BLaER1 treated with 17β-estradiol and CSF1 and Interleukin-3, amounts not matched to agents 10 nM and 100 nM (cell line): ENCODE data around the gene NUCKS1.
"Not testable (repeated sequence)": the region's sequence is repeated elsewhere in the genome, so short reads cannot be mapped to it uniquely, and the experiment has no call there.

ENCODE experiments used
- H3K27ac ChIP-seq, 11 experiments: shearing (Covaris generic); formaldehyde crosslinking; 2 replicates each; pipeline ENCODE4 v1.8.1; 2022
- H3K27me3 ChIP-seq, 11 experiments: shearing (Covaris generic); formaldehyde crosslinking; 2 replicates each; pipeline ENCODE4 v1.8.1; 2022
- H3K36me3 ChIP-seq, 11 experiments: shearing (Covaris generic); formaldehyde crosslinking; 2 replicates each; pipeline ENCODE4 v1.8.1; 2022
- H3K4me1 ChIP-seq, 10 experiments: shearing (Covaris generic); formaldehyde crosslinking; 2 replicates each; pipeline ENCODE4 v1.8.1; 2022
- H3K4me2 ChIP-seq, 11 experiments: shearing (Covaris generic); formaldehyde crosslinking; 2 replicates each; pipeline ENCODE4 v1.8.1; 2022
- H3K4me3 ChIP-seq, 10 experiments: shearing (Covaris generic); formaldehyde crosslinking; 2 replicates each; pipeline ENCODE4 v1.8.1; 2022
- H3K9ac ChIP-seq, 11 experiments: shearing (Covaris generic); formaldehyde crosslinking; 2 replicates each; pipeline ENCODE4 v1.8.1; 2022
- H3K9me3 ChIP-seq, 11 experiments: shearing (Covaris generic); formaldehyde crosslinking; replicated peaks in 1 of 11; 2 replicates each; pipeline ENCODE4 v1.8.1; 2022
- H4K20me1 ChIP-seq, 11 experiments: shearing (Covaris generic); formaldehyde crosslinking; 2 replicates each; pipeline ENCODE4 v1.8.1; 2022
- Cebpa-rat ChIP-seq, 11 experiments: shearing (Covaris generic); IDR thresholded peaks; 2 replicates each; pipeline ENCODE4 v1.8.1; 2022

The NUCKS1 gene

GRCh38 chr1:205729945-205730610, 19.9 kb downstream of the NUCKS1 start:
- Histone ChIP-seq H3K4me2 (no peak overlapping the region), H3K27ac (no peak overlapping the region), H3K9me3 (no peaks in the 10 kb centered on the region), H4K20me1 (peaks cover 68 to 100% (median 96%) of the 10 kb centered on the region in 11 experiments), H3K4me3 (no peak overlapping the region), H3K27me3 (no peaks in the 10 kb centered on the region), H3K4me1 (peaks cover 0 to 7% (median 0%) of the 10 kb centered on the region in 10 experiments; a peak in 2 of 20 replicates), H3K36me3 (peaks cover 64 to 100% (median 85%) of the 10 kb centered on the region in 11 experiments), H3K9ac (no peak overlapping the region)
- no peak for TF ChIP-seq Cebpa-rat (IDR thresholded peaks at IDR 0.05)

DNA sequence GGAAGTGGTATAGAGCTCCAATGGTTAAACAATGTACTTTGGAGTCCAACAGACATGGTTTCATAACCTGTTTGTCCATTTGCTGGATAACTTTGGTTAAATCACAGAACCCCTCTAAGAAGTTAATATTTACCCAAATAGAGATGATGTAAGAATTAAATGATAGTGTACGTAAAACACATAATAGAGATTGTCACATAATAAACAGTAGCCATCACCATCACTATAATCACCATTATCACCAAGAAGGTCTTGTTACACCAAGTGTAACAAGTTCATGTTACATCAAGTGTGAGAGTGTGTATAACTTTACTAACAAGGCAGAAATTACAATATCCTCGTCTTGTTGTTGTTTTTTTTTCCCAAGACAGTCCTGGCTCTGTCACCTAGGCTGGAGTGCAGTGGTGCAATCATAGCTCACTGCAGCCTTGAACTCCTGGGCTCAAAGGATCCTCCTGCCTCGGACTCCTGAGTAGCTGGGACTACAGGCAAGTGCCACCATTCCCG, 23.3 kb downstream of the NUCKS1 start:
- Histone ChIP-seq H4K20me1 (peaks cover 43 to 99% (median 89%) of the 10 kb centered on the region in 11 experiments), H3K9me3 (no peaks in the 10 kb centered on the region), H3K9ac (no peak overlapping the region), H3K27ac (no peak overlapping the region), H3K36me3 (peaks cover 90 to 100% (median 95%) of the 10 kb centered on the region in 11 experiments), H3K27me3 (no peaks in the 10 kb centered on the region), H3K4me1 (peaks cover 0 to 4% (median 0%) of the 10 kb centered on the region in 10 experiments; a peak in 1 of 20 replicates), H3K4me3 (no peak overlapping the region), H3K4me2 (no peak overlapping the region)
- TF ChIP-seq Cebpa-rat (IDR thresholded peaks at IDR 0.05): no peak

- H3K4me2 ChIP-seq: no peak overlapping the region
- peaks cover 0 to 4% (median 0%) of the 10 kb centered on the region in 10 experiments; a peak in 1 of 20 replicates for H3K4me1 ChIP-seq
- no peak overlapping the region for H3K9ac ChIP-seq
- H3K9me3 ChIP-seq: no peaks in the 10 kb centered on the region
- H4K20me1 ChIP-seq: peaks cover 39 to 94% (median 80%) of the 10 kb centered on the region in 11 experiments
- no peaks in the 10 kb centered on the region for H3K27me3 ChIP-seq
- no peak overlapping the region for H3K27ac ChIP-seq
- no peak for TF ChIP-seq Cebpa-rat (IDR thresholded peaks at IDR 0.05)
- peaks cover 93 to 100% (median 97%) of the 10 kb centered on the region in 11 experiments for H3K36me3 ChIP-seq
- no peak overlapping the region for H3K4me3 ChIP-seq
Observed at GRCh38 chr1:205725514-205725913, 24.5 kb downstream of the NUCKS1 start.

DNA sequence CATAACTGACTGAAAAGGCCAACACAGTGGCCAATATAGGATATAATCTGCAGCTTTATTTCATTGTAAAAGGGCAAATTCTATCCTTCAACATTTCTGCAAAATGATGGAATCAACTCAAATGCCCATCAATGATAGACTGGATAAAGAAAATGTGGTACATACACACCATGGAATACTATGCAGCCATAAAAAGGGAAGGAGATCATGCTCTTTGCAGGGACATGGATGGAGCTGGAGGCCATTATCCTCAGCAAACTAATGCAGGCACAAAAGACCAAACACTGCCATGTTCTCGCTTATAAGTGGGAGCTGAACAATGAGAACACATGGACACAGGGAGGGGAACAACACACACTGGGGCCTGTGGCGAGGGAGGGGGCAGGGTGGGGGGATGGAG, 29.2 kb downstream of the NUCKS1 start:
- H3K9me3 ChIP-seq, H3K27me3 ChIP-seq, H3K4me3 ChIP-seq, H3K9ac ChIP-seq, H3K4me2 ChIP-seq, H3K27ac ChIP-seq: not testable (repeated sequence)
- Histone ChIP-seq H3K36me3 (peaks cover 85 to 100% (median 100%) of the 10 kb centered on the region in 11 experiments), H4K20me1 (peaks cover 25 to 83% (median 49%) of the 10 kb centered on the region in 11 experiments; a peak in 21 of 22 replicates), H3K4me1 (peaks cover 0 to 20% (median under 1%) of the 10 kb centered on the region in 10 experiments; a peak in 8 of 20 replicates)

- no peaks in the 10 kb centered on the region for H3K27me3 ChIP-seq
- no peak overlapping the region for H3K4me2 ChIP-seq
- H3K9ac ChIP-seq: no peak overlapping the region
- no peaks in the 10 kb centered on the region for H3K9me3 ChIP-seq
- H4K20me1 ChIP-seq: peaks cover 17 to 81% (median 43%) of the 10 kb centered on the region in 11 experiments; a peak in 20 of 22 replicates
- peaks cover 85 to 100% (median 100%) of the 10 kb centered on the region in 11 experiments for H3K36me3 ChIP-seq
- H3K4me1 ChIP-seq: peaks cover 0 to 22% (median 3%) of the 10 kb centered on the region in 10 experiments; a peak in 8 of 20 replicates
- TF ChIP-seq Cebpa-rat (IDR thresholded peaks at IDR 0.05): no peak
- no peak overlapping the region for H3K27ac ChIP-seq
- H3K4me3 ChIP-seq: no peak overlapping the region
Observed at GRCh38 chr1:205719762-205720161, 30.2 kb downstream of the NUCKS1 start.

DNA sequence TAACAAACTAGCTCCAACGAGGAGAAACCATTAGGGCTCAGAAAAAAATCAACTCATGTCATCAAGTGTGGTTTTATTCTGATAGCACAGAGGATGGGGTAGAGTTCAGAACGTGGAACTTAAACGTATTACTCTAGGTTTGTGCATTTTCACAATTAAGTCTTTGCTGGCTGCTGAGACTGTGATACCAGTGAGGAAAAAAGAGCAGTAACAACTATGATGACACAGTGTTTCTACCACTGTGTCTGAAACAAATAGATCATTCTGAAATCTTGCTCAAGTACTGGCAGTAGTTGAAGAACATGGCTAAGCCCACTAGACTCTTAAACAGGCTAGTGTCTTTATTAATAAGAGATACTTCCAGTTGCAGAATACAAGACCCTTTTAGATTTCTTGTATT, 31.0 kb downstream of the NUCKS1 start:
- peaks cover 0 to 22% (median 3%) of the 10 kb centered on the region in 10 experiments; a peak in 8 of 20 replicates for H3K4me1 ChIP-seq
- H3K27me3 ChIP-seq: no peaks in the 10 kb centered on the region
- no peaks in the 10 kb centered on the region for H3K9me3 ChIP-seq
- no peak overlapping the region for H3K27ac ChIP-seq
- H4K20me1 ChIP-seq: peaks cover 10 to 81% (median 36%) of the 10 kb centered on the region in 11 experiments; a peak in 18 of 22 replicates
- TF ChIP-seq Cebpa-rat (IDR thresholded peaks at IDR 0.05): no peak
- no peak overlapping the region for H3K9ac ChIP-seq
- H3K4me2 ChIP-seq: no peak overlapping the region
- H3K36me3 ChIP-seq: peaks cover 80 to 100% (median 98%) of the 10 kb centered on the region in 11 experiments
- H3K4me3 ChIP-seq: no peak overlapping the region

DNA sequence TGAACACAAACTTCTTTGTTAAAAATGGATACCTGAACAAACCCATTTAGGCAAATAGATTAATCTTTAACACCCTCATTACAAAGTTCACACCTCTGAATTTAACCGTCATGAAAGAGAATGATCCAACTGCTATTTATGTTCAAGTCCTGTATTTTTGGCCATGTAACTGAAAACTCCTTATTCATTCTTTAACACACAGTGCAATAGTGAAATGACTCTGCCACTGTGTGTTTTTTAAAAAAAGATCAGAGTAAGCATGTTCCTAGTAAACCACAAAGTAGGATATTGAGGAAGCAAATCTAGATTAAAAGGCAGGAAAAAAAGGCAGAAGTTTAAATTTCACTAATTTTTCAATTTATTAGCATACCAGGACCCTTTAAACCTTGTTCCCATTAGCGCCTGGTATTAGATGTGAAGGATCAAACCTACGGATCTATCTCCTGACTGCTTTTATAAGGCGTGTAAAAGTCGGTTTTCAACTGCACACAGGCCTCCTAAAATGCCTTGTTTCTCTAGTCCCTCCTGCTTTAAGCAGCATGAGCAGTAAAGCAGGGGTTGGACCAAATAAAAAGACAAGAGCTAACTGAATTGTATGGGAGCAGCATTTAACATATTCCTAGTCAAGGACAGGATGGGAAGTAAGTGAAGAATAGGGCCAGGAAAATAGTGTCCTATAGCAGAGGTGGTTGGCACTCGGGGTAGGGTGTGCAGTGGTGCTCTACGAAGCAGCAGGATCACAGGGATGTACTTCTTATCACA, 33.4 kb downstream of the NUCKS1 start:
- TF ChIP-seq Cebpa-rat (IDR thresholded peaks at IDR 0.05): no peak
- Histone ChIP-seq H3K4me3 (no peak overlapping the region), H3K36me3 (peaks cover 56 to 96% (median 74%) of the 10 kb centered on the region in 11 experiments), H4K20me1 (peaks cover 0 to 74% (median 29%) of the 10 kb centered on the region in 11 experiments; a peak in 18 of 22 replicates), H3K4me1 (peaks cover 0 to 22% (median 3%) of the 10 kb centered on the region in 10 experiments; a peak in 10 of 20 replicates), H3K4me2 (peak overlapping the region in 3 of 11 experiments; percentile 36 to 59 (median 58); a peak in 6 of 22 replicates), H3K9me3 (no peaks in the 10 kb centered on the region), H3K27ac (no peak overlapping the region), H3K9ac (no peak overlapping the region), H3K27me3 (no peaks in the 10 kb centered on the region)

DNA sequence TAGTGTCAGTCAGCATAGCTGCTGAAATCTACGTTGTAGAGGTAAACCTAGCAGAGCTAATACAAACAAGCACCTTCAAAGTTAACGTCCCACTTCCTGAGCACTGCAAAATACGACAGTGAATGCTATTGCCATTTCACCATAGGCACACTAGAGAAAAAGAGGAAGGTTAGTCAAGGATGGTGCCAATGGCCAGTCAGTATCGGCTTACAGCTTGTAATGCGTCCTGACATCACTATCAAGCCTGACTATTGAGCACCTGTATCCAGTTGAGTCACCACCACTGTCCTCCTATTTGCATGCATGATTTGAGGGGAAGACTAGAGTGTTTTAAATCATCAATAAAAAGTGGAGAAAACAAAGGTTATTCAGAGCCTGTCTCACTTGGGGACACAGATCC, 34.4 kb downstream of the NUCKS1 start:
- Histone ChIP-seq H3K9ac (no peak overlapping the region), H4K20me1 (peaks cover 0 to 78% (median 27%) of the 10 kb centered on the region in 11 experiments; a peak in 16 of 22 replicates), H3K4me3 (no peak overlapping the region), H3K36me3 (peaks cover 47 to 94% (median 68%) of the 10 kb centered on the region in 11 experiments), H3K27me3 (no peaks in the 10 kb centered on the region), H3K4me1 (peaks cover 4 to 24% (median 9%) of the 10 kb centered on the region in 10 experiments; a peak in 15 of 20 replicates), H3K9me3 (no peaks in the 10 kb centered on the region), H3K4me2 (peak overlapping the region in 3 of 11 experiments; percentile 36 to 59 (median 58); a peak in 6 of 22 replicates), H3K27ac (no peak overlapping the region)
- no peak for TF ChIP-seq Cebpa-rat (IDR thresholded peaks at IDR 0.05)

DNA sequence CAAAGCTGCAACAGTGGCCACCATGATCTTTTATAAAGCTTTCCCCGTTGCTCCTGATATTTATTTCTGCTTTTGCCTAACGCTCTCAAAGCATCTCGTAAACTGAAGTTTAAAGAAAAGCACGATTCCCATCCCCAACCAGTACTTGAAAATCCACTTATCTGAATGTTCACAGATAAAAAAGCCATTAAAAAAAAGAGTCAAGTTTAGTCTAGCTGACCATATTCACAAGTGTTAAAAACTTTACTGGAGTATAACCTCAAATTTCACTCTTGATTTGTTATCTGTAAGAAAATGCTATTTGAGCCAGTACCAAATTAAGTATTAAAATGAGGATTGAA, 35.1 kb downstream of the NUCKS1 start:
- Histone ChIP-seq H3K4me3 (no peak overlapping the region), H3K9me3 (no peaks in the 10 kb centered on the region), H3K36me3 (peaks cover 39 to 94% (median 66%) of the 10 kb centered on the region in 11 experiments), H3K27ac (no peak overlapping the region), H3K4me1 (peaks cover 5 to 28% (median 10%) of the 10 kb centered on the region in 10 experiments; a peak in 15 of 20 replicates), H3K9ac (no peak overlapping the region), H4K20me1 (peaks cover 0 to 76% (median 21%) of the 10 kb centered on the region in 11 experiments; a peak in 13 of 22 replicates), H3K4me2 (no peak overlapping the region), H3K27me3 (no peaks in the 10 kb centered on the region)
- TF ChIP-seq Cebpa-rat (IDR thresholded peaks at IDR 0.05): no peak
